GM12872 (cell line): ENCODE measurements around the gene GNB1L.

Experiments
- TF ChIP-seq, protein P1 (sequence below): IDR thresholded peaks from 3 replicates; pipeline ENCODE4 v1.5.1; 2011; ENCODE audit warnings: low read depth, mild to moderate bottlenecking, low read length, moderate library complexity; ENCODE audit not compliant: insufficient read depth

The GNB1L gene

GRCh38 chr22:19887256-19887985 is 32.7 kb upstream of the GNB1L start:
- TF ChIP-seq, protein P1, sequence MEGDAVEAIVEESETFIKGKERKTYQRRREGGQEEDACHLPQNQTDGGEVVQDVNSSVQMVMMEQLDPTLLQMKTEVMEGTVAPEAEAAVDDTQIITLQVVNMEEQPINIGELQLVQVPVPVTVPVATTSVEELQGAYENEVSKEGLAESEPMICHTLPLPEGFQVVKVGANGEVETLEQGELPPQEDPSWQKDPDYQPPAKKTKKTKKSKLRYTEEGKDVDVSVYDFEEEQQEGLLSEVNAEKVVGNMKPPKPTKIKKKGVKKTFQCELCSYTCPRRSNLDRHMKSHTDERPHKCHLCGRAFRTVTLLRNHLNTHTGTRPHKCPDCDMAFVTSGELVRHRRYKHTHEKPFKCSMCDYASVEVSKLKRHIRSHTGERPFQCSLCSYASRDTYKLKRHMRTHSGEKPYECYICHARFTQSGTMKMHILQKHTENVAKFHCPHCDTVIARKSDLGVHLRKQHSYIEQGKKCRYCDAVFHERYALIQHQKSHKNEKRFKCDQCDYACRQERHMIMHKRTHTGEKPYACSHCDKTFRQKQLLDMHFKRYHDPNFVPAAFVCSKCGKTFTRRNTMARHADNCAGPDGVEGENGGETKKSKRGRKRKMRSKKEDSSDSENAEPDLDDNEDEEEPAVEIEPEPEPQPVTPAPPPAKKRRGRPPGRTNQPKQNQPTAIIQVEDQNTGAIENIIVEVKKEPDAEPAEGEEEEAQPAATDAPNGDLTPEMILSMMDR = no peak

DNA sequence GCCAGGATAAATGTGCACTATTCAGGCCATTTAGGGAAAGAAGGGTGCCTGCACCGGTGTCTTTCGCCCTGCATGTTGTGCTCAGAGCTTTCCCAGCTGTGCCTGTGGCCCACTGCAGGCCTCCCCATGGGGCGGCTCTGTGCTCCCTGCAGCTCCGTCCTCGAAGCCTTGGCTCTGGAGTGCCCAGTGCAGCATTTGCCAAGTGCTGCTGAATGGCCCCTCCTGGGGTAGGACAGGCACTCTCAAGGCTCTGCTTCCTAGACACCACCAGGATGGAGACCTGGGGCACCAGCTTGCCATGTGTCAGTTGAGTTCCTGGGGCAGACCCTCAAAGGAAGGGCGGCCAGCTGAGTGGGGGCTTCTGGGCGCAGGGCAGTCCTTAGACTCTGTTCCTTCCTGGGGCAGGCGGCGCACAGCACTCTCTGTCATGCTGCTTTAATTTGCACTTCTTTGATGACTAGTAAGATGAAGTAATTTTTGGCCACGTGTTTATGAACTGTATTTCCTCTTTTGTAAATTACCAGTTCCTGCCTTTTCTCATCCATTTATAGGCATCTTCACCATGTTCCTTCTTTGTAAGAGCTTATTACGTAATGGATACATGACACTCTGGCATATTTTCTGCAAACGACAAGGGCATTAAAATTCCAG is 32.1 kb upstream of the GNB1L start:
- TF ChIP-seq, protein P1 = no peak

DNA sequence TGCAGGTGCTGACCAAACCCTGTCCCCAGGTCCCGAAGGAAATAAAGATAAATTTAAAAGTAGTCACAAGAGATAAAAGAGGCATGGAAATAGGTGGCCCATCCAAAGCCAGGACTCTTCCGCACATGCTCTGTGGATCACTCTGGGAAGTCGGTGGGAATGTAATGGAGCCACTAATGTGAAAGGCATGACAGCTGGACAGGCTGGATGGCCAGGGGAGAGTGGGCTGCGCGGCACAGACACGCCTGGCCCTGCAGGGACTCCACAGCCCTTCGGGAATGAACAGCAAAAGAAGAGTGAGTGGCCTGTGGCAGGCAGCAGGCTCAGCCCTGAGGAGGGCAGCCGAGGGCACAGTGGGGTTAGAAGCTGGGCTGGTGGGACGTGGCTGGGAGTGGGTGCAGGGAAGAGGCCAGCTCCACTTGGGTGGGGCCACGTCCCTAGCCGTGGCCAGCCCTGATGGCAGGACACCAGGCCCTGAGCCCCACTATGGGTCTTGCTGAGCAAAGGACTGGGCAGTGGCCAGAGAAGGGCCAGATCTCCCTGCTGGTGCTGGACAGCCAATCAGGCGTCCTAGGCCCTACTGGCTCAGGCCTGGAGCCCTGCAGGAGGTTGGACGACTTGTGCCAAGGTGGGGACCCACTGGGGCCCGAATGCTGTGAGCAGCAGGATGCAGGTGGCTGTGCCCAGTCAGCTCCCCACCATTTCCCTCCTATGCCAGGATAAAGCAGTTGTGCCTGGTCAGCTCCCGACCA is 31.3 kb upstream of the GNB1L start:
- TF ChIP-seq, protein P1 = no peak

GRCh38 chr22:19884954-19885751 is 30.5 kb upstream of the GNB1L start:
- TF ChIP-seq, protein P1 = no peak

GRCh38 chr22:19884161-19884953 is 29.7 kb upstream of the GNB1L start:
- TF ChIP-seq, protein P1 = no peak

DNA sequence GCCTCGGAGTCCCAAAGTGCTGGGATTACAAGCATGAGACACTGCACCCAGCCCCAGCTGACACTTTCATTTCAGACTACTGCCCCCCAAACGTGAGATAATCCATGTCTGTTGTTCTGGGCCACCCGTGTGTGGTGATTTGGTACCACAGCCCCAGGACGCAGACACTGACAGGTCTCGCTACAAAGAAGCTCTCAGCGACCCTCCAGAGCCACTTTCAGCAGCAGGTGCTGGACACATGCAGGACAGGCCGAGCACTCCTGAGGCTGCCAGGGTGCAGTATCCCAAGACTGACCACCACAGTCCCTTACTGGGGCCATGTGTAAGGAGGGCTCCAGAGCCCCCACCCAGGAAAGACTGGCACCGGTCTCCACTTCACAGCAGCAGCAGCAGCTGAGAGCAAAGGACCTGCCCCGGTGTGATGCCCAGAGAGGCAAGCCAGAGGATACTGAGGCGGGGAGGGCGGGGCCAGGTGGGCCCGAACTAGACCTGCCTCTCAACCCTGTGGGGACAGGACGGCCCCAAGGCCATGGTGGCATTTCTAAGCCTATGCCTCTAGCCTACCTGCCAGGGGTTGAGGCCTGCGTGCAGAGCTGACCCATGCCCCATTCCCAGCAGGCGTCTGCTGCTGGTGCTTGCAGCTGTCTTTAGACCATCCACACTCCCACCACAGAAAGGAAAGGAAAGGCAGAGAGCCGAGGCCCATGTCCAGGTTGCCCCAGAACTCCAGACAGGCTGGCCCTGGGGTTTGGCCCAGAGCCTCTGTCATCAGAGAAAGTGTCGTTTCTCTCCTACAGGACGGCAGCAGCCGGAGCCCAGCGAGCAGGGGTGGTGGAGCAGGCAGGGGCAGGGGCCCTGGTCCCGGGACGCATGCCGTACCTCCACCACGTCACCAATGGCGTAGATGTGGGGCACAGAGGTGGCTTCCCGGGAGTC is 28.0 kb upstream of the GNB1L start:
- TF ChIP-seq, protein P1 = no peak
